D721Med (cell line): ENCODE data around the gene ATCAY.

Source experiments
- DNase-seq: peaks from one replicate; pipeline ENCODE4 v3.0.0; 2011; ENCODE audit warnings: low spot score; ENCODE audit not compliant: insufficient read length
- FAIRE-seq: peaks from 2 replicates; lab custom pipeline; 2011; peaks lifted over from hg19 to GRCh38; lab: Jason Lieb, UNC
- CTCF ChIP-seq: IDR thresholded peaks from 2 replicates; pipeline ENCODE4 v1.5.1; 2012; ENCODE audit warnings: mild to moderate bottlenecking, control low read depth; ENCODE audit not compliant: insufficient read depth; ENCODE audit errors: missing control alignments

ATCAY gene

GRCh38 chr19:3968556-3969434, 88.3 kb downstream of the ATCAY start:
- no peak for TF ChIP-seq CTCF
- FAIRE-seq (no peak), DNase-seq (no peak)

- no peak for TF ChIP-seq CTCF
- DNase-seq (no peak), FAIRE-seq (no peak)
These were observed 89.2 kb downstream of the ATCAY start for GRCh38 chr19:3969435-3970312.

GRCh38 chr19:3970313-3970807, 89.9 kb downstream of the ATCAY start:
- TF ChIP-seq CTCF: no peak
- FAIRE-seq: no peak
- DNase-seq: no peak

GRCh38 chr19:3970808-3971598, 90.5 kb downstream of the ATCAY start, which contains the start of gene DAPK3:
Gene DAPK3, minus strand, starts transcription at chr19:3971099. Its CDS starts 1,364 bp downstream, at chr19:3969735.
- DNase-seq (peak; percentile 87), FAIRE-seq (no peak)
- no peak for TF ChIP-seq CTCF

GRCh38 chr19:3975144-3975543, 94.7 kb downstream of the ATCAY start:
- no peak for TF ChIP-seq CTCF
- FAIRE-seq: no peak
- DNase-seq: no peak

- no peak for FAIRE-seq
- DNase-seq: no peak
- no peak for TF ChIP-seq CTCF
These were observed 95.2 kb downstream of the ATCAY start for GRCh38 chr19:3975637-3976087.
